IgD-negative memory B cell (primary cell): ENCODE measurements around the gene LRP5. TPM values are rescaled to one million over a fixed set of nuclear protein-coding genes. Genes with fewer than 3 reads are reported as not detected.
A peak's percentile ranks its signal among the peaks of the same experiment; 100 is the strongest.

Experiments
- H3K27ac Mint-ChIP-seq, 3 donors: one replicate each; pipeline ENCODE4 v1.8.0; 2020 to 2022; ENCODE audit warnings: mild to moderate bottlenecking in 3 of 3, mixed read lengths in 3 of 3, moderate library complexity in 1 of 3
- H3K27me3 Mint-ChIP-seq: one replicate; pipeline ENCODE4 v1.8.0; 2021; ENCODE audit warnings: mixed read lengths
- H3K36me3 Mint-ChIP-seq: one replicate; pipeline ENCODE4 v1.8.0; 2020; ENCODE audit warnings: mild to moderate bottlenecking, mixed read lengths
- H3K4me1 Mint-ChIP-seq, 3 donors: one replicate each; pipeline ENCODE4 v1.8.0; 2020 to 2022; ENCODE audit warnings: mixed read lengths in 3 of 3, mild to moderate bottlenecking in 1 of 3
- H3K4me3 Mint-ChIP-seq, 4 donors: one replicate each; pipeline ENCODE4 v1.8.0; 2020 to 2022; ENCODE audit warnings: mild to moderate bottlenecking in 4 of 4, mixed read lengths in 4 of 4, moderate library complexity in 3 of 4
- H3K9me3 Mint-ChIP-seq, 3 donors: one replicate each; pipeline ENCODE4 v1.8.0; 2020 to 2021; ENCODE audit warnings: mixed read lengths in 3 of 3, mild to moderate bottlenecking in 1 of 3
- polyA plus RNA-seq: library from polyadenylated mRNA; unstranded; fragments of 300-500 nt; fragmentation: Illumina TruSeq; gene quantifications from one replicate; pipeline ENCODE4 v1.2.3, GENCODE V29; 2021

Gene LRP5
- polyA plus RNA-seq, 1 donor from 2014 or later, result 1.0 TPM

DNA sequence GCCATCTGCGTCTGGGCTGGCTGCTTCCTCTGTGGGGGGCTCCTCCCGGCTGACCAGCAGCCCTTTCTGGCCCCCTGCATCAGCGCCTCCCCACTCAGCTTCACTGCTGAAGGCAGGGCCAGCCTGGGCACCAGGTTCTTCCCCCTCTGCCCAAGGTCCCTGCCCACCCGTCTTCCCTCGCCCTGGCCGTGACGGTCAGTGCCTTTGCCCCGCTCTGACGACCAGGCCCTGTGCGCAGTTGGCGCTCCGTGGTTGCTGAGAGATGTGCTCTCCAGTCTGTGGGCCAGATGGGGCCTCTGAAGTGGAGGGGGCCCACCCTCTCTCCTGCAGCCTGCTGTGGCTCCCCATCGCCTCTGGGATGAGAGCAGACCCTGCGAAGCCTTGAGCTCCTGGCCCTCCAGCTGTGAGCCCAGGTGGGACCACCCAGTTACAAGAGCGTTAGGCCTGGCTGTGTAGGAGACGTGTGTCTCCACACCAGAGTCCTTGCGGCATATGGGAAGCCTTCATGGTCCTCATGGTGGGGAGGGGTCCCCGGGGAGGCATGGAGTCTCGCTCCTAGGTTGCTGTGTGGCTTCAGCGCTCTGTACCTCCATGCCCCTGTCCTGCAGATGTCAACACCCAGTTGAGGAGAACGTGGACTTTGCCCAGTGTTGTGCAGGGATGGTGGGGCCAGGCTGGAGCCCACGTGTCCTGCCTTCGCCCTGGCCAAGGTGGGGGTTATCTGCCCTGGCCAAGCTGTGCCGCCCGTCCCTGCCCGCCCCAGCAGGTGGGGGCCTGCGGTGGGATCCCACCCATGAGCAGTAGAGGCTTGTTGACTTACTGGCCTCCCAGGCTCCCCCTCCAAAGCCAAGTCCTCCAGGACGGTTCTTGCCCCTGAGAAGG, 14.2 kb downstream of the LRP5 start:
- no peaks in the 10 kb centered on the region for H3K36me3 Mint-ChIP-seq
- H3K4me3 Mint-ChIP-seq, result no peak overlapping the region
- no peak overlapping the region for H3K27ac Mint-ChIP-seq
- peaks cover 3% of the 10 kb centered on the region for H3K27me3 Mint-ChIP-seq
- H3K9me3 Mint-ChIP-seq, result no peaks in the 10 kb centered on the region
- peaks cover 0 to 9% (median 6%) of the 10 kb centered on the region in 3 donors for H3K4me1 Mint-ChIP-seq

DNA sequence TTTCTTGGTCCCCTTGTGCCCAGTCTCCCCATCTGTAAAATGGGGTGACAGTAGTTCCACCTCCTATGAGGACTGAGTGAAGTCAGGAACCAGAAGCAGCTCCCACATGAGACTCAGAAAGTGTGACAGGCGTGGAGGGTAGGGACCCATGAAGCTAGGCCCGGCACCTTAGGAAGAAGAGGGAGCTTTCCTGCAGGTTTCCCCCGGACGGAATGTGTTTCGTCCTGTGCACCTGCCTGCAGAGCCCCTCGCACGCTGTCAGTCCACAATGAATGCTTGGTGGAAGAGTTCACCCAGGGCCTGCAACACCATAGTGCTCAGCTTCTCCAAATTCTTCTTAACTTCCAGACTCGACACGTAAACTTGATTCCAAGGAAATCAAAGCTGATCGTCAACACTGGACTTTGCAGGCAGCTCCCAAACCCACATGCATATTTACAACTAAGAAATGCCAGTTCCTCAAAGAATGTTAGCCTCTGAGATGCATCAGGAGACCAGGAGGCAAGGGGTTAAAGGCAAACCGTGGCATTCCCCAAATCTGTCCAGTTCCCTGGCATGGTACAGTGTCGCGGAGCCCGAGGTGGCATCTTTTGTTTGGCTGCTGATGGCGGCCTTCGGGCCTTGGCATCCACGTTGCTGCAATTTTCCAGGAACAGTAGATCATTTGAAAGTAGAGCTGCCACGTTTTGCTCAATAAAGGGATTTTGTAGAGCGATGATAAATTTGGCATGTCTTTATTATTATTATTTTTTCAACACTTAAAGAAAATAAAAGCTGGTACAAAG, 15.4 kb downstream of the LRP5 start:
- Mint-ChIP-seq H3K9me3 (no peaks in the 10 kb centered on the region), H3K36me3 (no peaks in the 10 kb centered on the region), H3K27me3 (peaks cover 2% of the 10 kb centered on the region), H3K4me3 (peak overlapping the region in 1 of 4 donors; percentile 66), H3K4me1 (peaks cover 0 to 11% (median 8%) of the 10 kb centered on the region in 3 donors), H3K27ac (peak overlapping the region in 1 of 3 donors; percentile 59)

DNA sequence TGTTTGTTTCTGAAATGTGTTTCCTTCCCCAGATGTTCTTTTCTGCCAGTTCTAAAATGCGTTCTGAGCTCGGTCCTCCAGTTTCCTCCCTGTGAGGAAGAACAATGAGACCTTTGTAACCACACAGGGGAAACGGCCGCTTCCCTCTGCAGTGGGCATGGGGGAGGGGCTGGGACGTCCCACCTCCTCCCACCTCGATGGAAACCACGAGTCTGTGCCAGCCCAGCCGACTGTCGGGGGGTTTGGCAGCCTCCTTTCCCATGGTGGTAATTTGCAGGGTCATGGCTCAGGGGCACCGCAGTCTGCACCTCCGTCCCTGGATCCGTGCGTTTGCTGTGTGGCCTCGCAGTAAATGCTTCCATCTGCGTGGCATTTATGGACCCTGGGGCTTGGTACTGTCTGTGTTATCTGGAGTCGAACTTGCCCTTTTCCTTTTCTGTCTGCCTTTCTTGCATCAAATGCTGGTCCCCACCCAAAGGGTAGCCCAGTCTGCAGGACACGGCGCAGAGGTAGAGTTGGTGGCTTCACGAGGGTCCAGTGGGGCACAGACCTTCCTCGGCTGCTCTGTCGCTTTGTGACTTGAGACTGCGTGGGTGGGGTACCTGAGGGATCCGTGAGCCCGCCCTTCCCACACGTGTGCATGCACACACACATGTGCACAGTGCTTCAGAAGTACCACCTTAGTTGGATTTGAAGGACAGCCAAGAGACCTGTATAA, 16.1 kb downstream of the LRP5 start:
- no peaks in the 10 kb centered on the region for H3K9me3 Mint-ChIP-seq
- H3K36me3 Mint-ChIP-seq, result no peaks in the 10 kb centered on the region
- H3K27ac Mint-ChIP-seq, result no peak overlapping the region
- peaks cover 2% of the 10 kb centered on the region for H3K27me3 Mint-ChIP-seq
- peak overlapping the region in 1 of 4 donors; percentile 47 for H3K4me3 Mint-ChIP-seq
- H3K4me1 Mint-ChIP-seq, result peaks cover 0 to 11% (median 8%) of the 10 kb centered on the region in 3 donors

DNA sequence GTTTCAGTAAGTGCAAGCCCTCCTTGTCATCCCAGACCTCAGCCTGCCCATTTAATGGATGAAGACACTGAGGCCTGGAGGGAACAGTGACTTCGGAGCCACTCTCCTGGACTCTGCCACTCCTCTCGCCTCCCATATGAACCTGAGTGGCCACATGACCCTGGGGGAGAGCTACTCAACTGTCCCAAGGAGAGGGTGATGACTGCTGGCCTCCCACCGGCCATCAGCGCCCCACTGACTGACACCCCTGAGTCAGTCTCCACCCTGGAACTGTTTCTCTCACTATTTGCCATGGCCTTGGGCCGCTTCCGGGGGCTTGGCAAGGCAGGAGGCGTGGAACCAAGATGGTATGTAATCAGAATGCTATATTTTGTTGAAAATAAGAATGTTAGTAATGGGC, 17.1 kb downstream of the LRP5 start:
- H3K27ac Mint-ChIP-seq, result no peak overlapping the region
- H3K36me3 Mint-ChIP-seq, result no peaks in the 10 kb centered on the region
- H3K4me3 Mint-ChIP-seq, result no peak overlapping the region
- peaks cover 0 to 11% (median 8%) of the 10 kb centered on the region in 3 donors for H3K4me1 Mint-ChIP-seq
- H3K9me3 Mint-ChIP-seq, result no peaks in the 10 kb centered on the region
- H3K27me3 Mint-ChIP-seq, result peaks cover 2% of the 10 kb centered on the region

DNA sequence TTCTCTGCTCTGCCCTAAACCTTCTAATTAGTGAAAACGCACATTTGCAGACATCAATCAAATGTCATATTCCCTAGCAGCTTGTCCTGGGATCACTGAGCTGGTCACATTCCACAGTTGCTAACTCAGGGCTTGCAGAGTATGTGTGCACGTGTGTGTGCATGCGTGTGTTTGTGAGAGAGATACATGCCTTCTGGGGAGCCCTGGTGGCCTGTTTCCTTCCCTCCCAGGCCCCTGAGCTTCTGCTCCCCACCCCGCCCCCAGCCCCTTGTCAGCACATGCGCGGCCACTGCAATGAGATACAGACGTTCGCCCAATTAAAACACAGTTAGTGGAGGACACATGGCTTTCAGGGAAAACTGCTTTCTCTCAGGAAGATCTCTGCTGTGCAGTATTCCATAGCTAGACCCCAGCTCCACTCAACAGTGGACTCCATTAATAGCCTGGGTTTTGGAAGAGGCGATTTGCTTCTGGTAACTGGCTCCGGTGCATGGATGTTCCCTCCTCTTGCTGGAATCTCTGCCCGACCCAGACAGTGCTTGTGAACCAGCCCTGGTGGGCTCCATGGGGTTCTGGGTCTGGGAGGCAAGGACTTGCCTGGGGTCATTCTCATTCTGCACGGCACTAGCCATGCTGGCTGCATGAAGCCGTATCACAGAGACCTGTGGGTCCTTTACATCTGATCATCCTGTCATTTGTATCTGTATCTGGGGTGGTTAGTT, 17.7 kb downstream of the LRP5 start:
- peaks cover 2% of the 10 kb centered on the region for H3K27me3 Mint-ChIP-seq
- no peak overlapping the region for H3K4me3 Mint-ChIP-seq
- no peaks in the 10 kb centered on the region for H3K9me3 Mint-ChIP-seq
- peaks cover 0 to 11% (median 8%) of the 10 kb centered on the region in 3 donors for H3K4me1 Mint-ChIP-seq
- H3K27ac Mint-ChIP-seq, result no peak overlapping the region
- no peaks in the 10 kb centered on the region for H3K36me3 Mint-ChIP-seq

DNA sequence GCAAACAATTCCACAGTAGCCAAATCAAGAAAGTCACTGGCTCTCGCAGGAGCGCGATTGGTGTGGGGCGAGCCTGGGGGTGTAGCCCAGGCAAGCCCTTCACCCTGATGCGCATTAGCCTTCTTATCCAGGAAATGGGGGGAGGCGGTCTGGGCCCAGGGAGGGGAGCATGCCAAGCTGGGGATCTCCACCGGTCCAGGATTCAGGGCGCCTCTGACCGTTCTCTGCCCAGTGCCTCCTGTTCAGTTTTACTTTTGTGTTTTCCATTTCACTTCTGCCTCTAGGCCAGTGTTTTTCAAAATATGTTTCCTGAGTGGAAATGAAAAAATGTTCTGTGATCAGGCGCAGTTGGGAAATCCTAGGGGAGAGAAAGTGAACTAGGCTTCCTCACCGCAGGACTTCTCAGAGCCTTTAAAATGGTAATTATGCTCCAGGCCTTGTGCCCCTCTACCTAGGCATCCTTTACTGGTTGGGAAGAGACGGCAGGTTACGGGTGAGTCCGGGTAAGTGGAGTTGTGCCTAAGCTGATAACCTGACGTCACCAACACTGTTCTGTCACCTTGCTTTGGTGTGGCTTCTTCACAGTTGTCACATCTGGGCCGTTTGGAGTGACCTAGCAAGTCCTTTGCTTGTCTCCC, 18.4 kb downstream of the LRP5 start:
- Mint-ChIP-seq H3K36me3 (no peaks in the 10 kb centered on the region), H3K27ac (no peak overlapping the region), H3K4me3 (no peak overlapping the region)

DNA sequence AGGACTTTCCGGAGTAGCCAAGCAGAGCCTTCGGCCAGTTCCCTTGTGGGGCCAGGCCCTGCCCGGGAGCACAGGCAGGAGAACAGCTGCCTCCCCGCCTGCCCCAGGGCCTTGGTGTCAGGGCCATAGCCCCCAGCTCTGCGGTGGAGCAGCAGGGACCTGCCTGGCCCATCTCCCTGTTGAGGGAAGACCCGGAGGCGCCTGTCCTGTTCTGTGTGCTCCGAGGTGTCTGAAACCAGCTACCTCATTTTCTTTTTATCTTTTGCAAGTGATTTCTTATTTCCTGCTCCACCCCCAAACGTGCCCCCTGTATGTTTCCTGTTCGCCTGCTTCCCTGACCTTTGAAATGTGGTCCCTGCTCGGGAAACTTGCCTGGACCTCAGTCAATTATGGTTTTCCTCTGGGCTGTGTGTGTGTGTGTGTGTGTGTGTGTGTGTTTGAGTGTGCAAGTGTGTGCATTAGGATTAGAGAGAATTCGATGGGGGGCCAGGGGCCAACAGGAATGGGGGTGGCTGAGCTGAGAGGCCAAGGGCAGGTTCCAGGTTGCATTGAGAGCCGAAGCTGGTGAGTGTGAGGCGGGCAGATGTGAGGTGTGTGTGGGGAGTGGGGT, 19.1 kb downstream of the LRP5 start:
- no peaks in the 10 kb centered on the region for H3K36me3 Mint-ChIP-seq
- peak overlapping the region in 1 of 4 donors; percentile 32 for H3K4me3 Mint-ChIP-seq
- no peak overlapping the region for H3K27ac Mint-ChIP-seq
- peaks cover 2% of the 10 kb centered on the region for H3K27me3 Mint-ChIP-seq
- H3K9me3 Mint-ChIP-seq, result no peaks in the 10 kb centered on the region
- peaks cover 0 to 13% (median 8%) of the 10 kb centered on the region in 3 donors for H3K4me1 Mint-ChIP-seq

More for the DNA sequence above, 18.4 kb downstream of the LRP5 start:
- H3K4me1 Mint-ChIP-seq, result peaks cover 0 to 12% (median 8%) of the 10 kb centered on the region in 3 donors
- peaks cover 2% of the 10 kb centered on the region for H3K27me3 Mint-ChIP-seq
- no peaks in the 10 kb centered on the region for H3K9me3 Mint-ChIP-seq

DNA sequence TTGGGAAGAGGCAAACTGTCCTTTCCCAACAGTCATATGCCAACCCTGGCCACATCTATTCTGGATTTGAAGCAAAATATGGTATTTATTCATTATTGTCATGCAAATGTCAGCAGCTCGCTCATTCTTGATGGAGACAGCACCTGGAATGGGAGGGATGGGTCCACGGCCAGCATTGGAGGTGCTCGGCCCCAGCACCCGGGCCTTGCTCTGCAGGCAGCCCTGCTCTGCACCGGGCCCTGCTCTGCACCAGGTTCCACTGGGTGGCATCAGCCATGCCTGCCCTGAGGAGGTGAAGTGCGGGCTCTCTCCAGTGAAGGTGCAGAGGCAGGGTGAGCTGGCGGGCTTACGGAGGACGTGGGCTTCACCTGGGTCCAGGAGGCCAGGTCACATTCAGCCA, 19.8 kb downstream of the LRP5 start:
- peaks cover 2% of the 10 kb centered on the region for H3K27me3 Mint-ChIP-seq
- H3K9me3 Mint-ChIP-seq, result no peaks in the 10 kb centered on the region
- no peak overlapping the region for H3K27ac Mint-ChIP-seq
- no peak overlapping the region for H3K4me3 Mint-ChIP-seq
- H3K4me1 Mint-ChIP-seq, result peaks cover 0 to 16% (median 8%) of the 10 kb centered on the region in 3 donors
- H3K36me3 Mint-ChIP-seq, result no peaks in the 10 kb centered on the region

DNA sequence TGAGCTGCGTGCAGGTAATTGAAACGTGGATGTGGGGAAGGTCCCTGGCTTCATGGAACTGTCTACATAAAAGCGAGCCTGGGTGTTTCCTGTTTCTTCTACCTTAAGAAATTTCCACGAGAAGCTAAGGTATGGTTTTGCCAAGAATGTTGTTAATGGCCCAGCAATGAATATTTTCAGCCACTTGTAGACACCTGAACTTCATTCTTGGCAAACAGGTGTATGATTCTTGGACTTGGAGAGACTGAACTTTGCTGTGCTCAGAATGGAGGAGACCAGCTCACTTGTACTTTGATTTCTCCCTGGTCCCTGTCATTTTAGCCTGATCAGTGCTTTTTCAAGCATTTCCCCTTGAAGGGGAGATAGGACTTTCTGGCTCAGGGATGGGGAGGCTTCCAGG, 20.8 kb downstream of the LRP5 start:
- Mint-ChIP-seq H3K4me1 (peaks cover 3 to 19% (median 14%) of the 10 kb centered on the region in 3 donors), H3K27ac (no peak overlapping the region), H3K9me3 (no peaks in the 10 kb centered on the region), H3K4me3 (no peak overlapping the region), H3K27me3 (no peaks in the 10 kb centered on the region), H3K36me3 (no peaks in the 10 kb centered on the region)

DNA sequence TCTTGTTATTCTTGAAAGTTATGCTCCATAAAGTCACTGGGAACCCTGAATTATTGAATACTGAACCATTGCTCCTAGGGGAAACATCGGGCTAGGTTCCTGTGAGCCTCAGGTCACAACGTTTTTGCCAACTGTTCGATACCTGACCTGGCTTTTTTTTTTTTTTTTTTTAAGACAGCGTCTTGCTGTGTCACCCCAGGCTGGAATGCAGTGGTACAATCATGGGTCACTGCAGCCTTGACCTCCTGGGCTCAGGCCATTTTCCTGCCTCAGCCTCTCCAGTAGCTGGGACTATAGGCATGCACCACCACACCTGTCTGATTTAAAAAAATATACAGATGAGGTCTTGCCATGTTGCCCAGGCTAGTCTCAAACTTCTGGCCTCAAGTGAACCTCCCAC, 22.5 kb downstream of the LRP5 start:
- H3K4me1 Mint-ChIP-seq, result peaks cover 4 to 21% (median 15%) of the 10 kb centered on the region in 3 donors
- no peak overlapping the region for H3K4me3 Mint-ChIP-seq
- H3K27me3 Mint-ChIP-seq, result no peaks in the 10 kb centered on the region
- no peaks in the 10 kb centered on the region for H3K9me3 Mint-ChIP-seq
- H3K36me3 Mint-ChIP-seq, result no peaks in the 10 kb centered on the region
- peak overlapping the region in 1 of 3 donors; percentile 39 for H3K27ac Mint-ChIP-seq

DNA sequence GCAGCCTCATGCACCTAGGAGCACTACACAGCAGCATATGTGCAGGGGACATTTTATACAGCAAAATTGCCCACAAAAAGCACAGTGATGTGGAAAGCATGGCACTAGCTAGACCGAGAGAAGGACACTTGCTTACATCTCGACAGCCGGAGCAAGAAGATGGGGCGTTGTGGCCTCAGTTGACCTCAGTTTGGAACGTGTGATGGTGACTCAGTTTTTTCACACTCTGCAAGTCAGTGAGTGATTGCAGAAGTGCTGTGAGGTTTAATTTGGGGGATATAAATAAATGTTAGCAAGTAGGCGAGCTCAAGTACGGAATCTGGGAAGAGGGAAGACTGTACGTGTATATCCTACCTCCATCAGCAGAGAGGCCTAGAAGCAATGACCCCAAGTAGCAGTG, 23.3 kb downstream of the LRP5 start:
- Mint-ChIP-seq H3K4me1 (peaks cover 4 to 26% (median 17%) of the 10 kb centered on the region in 3 donors), H3K27ac (no peak overlapping the region), H3K27me3 (no peaks in the 10 kb centered on the region), H3K9me3 (no peaks in the 10 kb centered on the region), H3K4me3 (no peak overlapping the region), H3K36me3 (no peaks in the 10 kb centered on the region)

DNA sequence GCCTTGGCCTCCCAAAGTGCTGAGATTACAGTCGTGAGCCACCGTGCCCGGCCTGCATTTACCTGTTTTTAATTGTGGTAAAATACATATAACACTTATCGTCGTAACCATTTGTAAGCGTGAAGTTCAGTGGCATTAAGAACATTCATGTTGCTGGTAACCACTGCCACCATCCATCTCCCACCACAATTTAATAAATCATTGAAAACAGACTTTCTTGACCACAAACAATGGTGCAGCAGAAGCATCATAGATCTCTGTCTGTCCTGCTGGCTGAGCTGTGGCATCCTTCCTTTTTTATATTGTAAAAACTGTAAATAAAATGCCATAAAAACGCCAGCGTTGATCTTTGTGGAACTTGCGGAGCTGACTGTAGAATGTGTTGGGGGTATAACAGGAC, 24.3 kb downstream of the LRP5 start:
- H3K27ac Mint-ChIP-seq, result no peak overlapping the region
- peak overlapping the region in 1 of 4 donors; percentile 45 for H3K4me3 Mint-ChIP-seq

DNA sequence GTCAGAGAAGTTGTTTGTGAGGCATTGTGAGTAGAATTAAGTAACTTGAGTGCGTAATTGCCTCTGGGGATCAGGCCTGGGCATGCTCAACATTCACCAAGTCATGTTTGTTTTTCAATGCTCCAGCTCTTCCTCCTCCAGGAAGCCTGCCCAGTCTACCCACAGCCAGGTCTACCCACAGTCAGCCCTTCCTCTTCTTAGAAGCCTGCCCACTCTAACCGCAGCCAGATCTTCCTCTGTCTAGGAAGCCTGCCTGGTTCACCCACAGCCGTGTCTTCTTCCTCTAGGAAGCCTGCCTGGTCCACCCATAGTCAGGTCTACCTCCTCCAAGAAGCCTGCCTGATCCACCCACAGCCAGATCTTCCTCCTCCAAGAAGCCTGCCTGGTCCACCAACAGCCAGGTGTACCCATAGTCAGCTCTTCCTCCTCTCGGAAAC, 25.0 kb downstream of the LRP5 start:
- Mint-ChIP-seq H3K36me3 (no peaks in the 10 kb centered on the region), H3K27me3 (no peaks in the 10 kb centered on the region), H3K4me3 (no peak overlapping the region), H3K27ac (no peak overlapping the region), H3K9me3 (no peaks in the 10 kb centered on the region), H3K4me1 (peaks cover 4 to 26% (median 20%) of the 10 kb centered on the region in 3 donors)

More for the DNA sequence above, 24.3 kb downstream of the LRP5 start:
- no peaks in the 10 kb centered on the region for H3K36me3 Mint-ChIP-seq
- peaks cover 4 to 27% (median 20%) of the 10 kb centered on the region in 3 donors for H3K4me1 Mint-ChIP-seq
- no peaks in the 10 kb centered on the region for H3K27me3 Mint-ChIP-seq
- no peaks in the 10 kb centered on the region for H3K9me3 Mint-ChIP-seq
